Measurements from ENCODE around the gene ST8SIA1. TPM values are rescaled to one million over a fixed set of nuclear protein-coding genes. Genes with fewer than 3 reads are reported as not detected.

ST8SIA1 gene
- total and polyA plus RNA-seq, 11 donors: 0.60 to 5.7 (median 1.7) TPM

GRCh38 chr12:22272335-22273151 lies 62.0 kb downstream of the ST8SIA1 start:
- Histone ChIP-seq H3K4me3 (no peak overlapping the region), H3K36me3 (no peaks in the 10 kb centered on the region), H3K9me3 (no peaks in the 10 kb centered on the region), H3K27ac (peak overlapping the region in 5 of 12 donors; percentile 2 to 45 (median 27)), H3K27me3 (no peaks in the 10 kb centered on the region), H3K4me1 (peaks cover 0 to 36% (median 0%) of the 10 kb centered on the region in 12 donors)
- no peak for TF ChIP-seq POLR2A (IDR thresholded peaks at IDR 0.05)
- intact Hi-C loops (cut with DNase I): loop anchor here in 1 of 10 donors (10.0 kb wide), 1 partner anchor 52 kb away; no protein-coding TSS in a partner anchor
- 64 to 73% (median 72%) methylated on average over 11 of the region's 11 CpGs for WGBS, 4 donors
- no peak for DNase-seq
- ATAC-seq: no peak

GRCh38 chr12:22271023-22271422 lies 63.5 kb downstream of the ST8SIA1 start:
- peaks cover 0 to 26% (median 0%) of the 10 kb centered on the region in 12 donors for H3K4me1 ChIP-seq
- peak in 1 of 4 donors; percentile 32 for ATAC-seq
- no peaks in the 10 kb centered on the region for H3K27me3 ChIP-seq
- H3K36me3 ChIP-seq: no peaks in the 10 kb centered on the region
- 75 to 82% (median 77%) methylated on average over 2 of the region's 2 CpGs for WGBS, 4 donors
- peak overlapping the region in 1 of 12 donors; percentile 13 for H3K27ac ChIP-seq
- DNase-seq: no peak
- H3K4me3 ChIP-seq: no peak overlapping the region
- TF ChIP-seq CTCF (IDR thresholded peaks at IDR 0.05) (no peak), POLR2A (IDR thresholded peaks at IDR 0.05) (no peak)
- intact Hi-C loops (cut with DNase I): loop anchor here in 1 of 10 donors (10.0 kb wide), 1 partner anchor 54 kb away; no protein-coding TSS in a partner anchor
- H3K9me3 ChIP-seq: no peaks in the 10 kb centered on the region

- DNase-seq: no peak
- ATAC-seq: no peak
- Histone ChIP-seq H3K27ac (peak overlapping the region in 2 of 12 donors; percentile 7 to 22), H3K27me3 (no peaks in the 10 kb centered on the region), H3K36me3 (no peaks in the 10 kb centered on the region), H3K4me1 (peaks cover 0 to 18% (median 0%) of the 10 kb centered on the region in 12 donors), H3K9me3 (no peaks in the 10 kb centered on the region), H3K4me3 (no peak overlapping the region)
- TF ChIP-seq CTCF (IDR thresholded peaks at IDR 0.05) (no peak), POLR2A (IDR thresholded peaks at IDR 0.05) (no peak)
- intact Hi-C loops (cut with DNase I): no loop called here
Measured at GRCh38 chr12:22268973-22269372, 65.5 kb downstream of the ST8SIA1 start.

- WGBS, 4 donors: 51 to 68% (median 58%) methylated on average over 8 of the region's 8 CpGs
- Histone ChIP-seq H3K36me3 (no peaks in the 10 kb centered on the region), H3K27me3 (no peaks in the 10 kb centered on the region), H3K4me1 (peaks cover 0 to 18% (median 0%) of the 10 kb centered on the region in 12 donors), H3K9me3 (no peaks in the 10 kb centered on the region), H3K4me3 (no peak overlapping the region), H3K27ac (peak overlapping the region in 2 of 12 donors; percentile 5 to 22)
- intact Hi-C loops (cut with DNase I): no loop called here
- no peak for TF ChIP-seq CTCF (IDR thresholded peaks at IDR 0.05)
- TF ChIP-seq POLR2A (IDR thresholded peaks at IDR 0.05): no peak
- DNase-seq (no peak), ATAC-seq (no peak)
Measured at GRCh38 chr12:22268406-22268805, 66.1 kb downstream of the ST8SIA1 start.
